AG09309 (cell line): ENCODE data around the gene BCS1L.

ENCODE experiments used
- DNase-seq: peaks from one replicate; pipeline ENCODE4 v3.0.0-alpha.2; 2010; ENCODE audit warnings: low read depth
- H3K4me3 ChIP-seq: 2 replicates; pipeline ENCODE4 v1.5.1; 2011; ENCODE audit warnings: mild to moderate bottlenecking, low read depth, low read length, moderate library complexity; ENCODE audit not compliant: control insufficient read depth
- CTCF ChIP-seq: IDR thresholded peaks from 2 replicates; pipeline ENCODE4 v1.5.1; 2011; ENCODE audit warnings: mild to moderate bottlenecking, low read depth, low read length, inconsistent platforms; ENCODE audit not compliant: insufficient read depth, control insufficient read depth; ENCODE audit errors: missing control alignments

Gene BCS1L

DNA sequence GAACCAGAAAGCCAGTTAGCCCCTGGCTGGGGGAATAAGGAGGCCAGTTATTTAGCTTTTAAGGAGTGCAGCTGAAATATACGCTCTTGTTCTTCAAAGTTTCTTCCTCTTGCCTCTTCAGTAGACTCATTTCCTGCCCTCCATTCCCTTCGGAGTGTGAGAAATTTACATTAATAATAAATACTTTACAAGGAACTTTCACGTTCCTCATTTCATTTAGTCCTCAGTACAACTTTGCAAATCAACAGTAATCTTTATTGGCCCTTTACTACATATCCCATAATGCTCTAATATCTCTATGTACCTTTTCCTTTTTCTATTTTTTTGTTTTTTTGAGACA is 36.1 kb upstream of the BCS1L start:
- no peak for TF ChIP-seq CTCF
- no peak for DNase-seq
- no peak overlapping the region for H3K4me3 ChIP-seq

- DNase-seq: no peak
- H3K4me3 ChIP-seq: no peak overlapping the region
- TF ChIP-seq CTCF: no peak
These were observed 33.1 kb upstream of the BCS1L start for GRCh38 chr2:218626369-218626768.

GRCh38 chr2:218627939-218628338 is 31.5 kb upstream of the BCS1L start:
- no peak for DNase-seq
- no peak overlapping the region for H3K4me3 ChIP-seq
- TF ChIP-seq CTCF: no peak

- DNase-seq: no peak
- TF ChIP-seq CTCF: no peak
- H3K4me3 ChIP-seq: no peak overlapping the region
These were observed 27.6 kb upstream of the BCS1L start for GRCh38 chr2:218631837-218632236.

DNA sequence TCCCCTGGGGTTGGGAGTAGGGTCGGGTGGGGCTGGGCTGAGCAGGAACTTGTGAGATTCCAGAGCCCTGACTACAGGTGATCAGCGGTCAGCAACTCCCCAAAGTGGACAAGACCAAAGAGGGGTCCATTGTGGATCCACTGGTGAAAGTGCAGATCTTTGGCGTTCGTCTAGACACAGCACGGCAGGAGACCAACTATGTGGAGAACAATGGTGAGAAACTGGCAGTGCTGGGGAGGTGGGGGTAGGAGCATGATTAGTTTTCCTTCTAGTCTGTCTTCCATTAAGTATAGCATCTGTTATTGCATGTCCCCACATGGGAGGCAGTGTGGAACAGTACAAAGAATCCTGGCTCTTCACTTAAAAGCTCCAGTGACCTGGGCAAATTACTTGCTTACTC is 23.8 kb upstream of the BCS1L start:
- no peak overlapping the region for H3K4me3 ChIP-seq
- no peak for DNase-seq
- no peak for TF ChIP-seq CTCF

GRCh38 chr2:218638372-218638771 is 21.1 kb upstream of the BCS1L start:
- no peak for TF ChIP-seq CTCF

GRCh38 chr2:218642121-218642656 is 17.3 kb upstream of the BCS1L start:
- DNase-seq: no peak

More at GRCh38 chr2:218638372-218638771, 21.1 kb upstream of the BCS1L start:
- DNase-seq: no peak
- no peak overlapping the region for H3K4me3 ChIP-seq

More at GRCh38 chr2:218642121-218642656, 17.3 kb upstream of the BCS1L start:
- TF ChIP-seq CTCF: no peak
- no peak overlapping the region for H3K4me3 ChIP-seq
